NCI-H128 (cell line): ENCODE data around the gene GPX4.

Source experiments
- DNase-seq: peaks from one replicate; lab custom pipeline; 2025; ENCODE audit not compliant: unreplicated experiment; lab: John Stamatoyannopoulos, UW

GPX4 gene

DNA sequence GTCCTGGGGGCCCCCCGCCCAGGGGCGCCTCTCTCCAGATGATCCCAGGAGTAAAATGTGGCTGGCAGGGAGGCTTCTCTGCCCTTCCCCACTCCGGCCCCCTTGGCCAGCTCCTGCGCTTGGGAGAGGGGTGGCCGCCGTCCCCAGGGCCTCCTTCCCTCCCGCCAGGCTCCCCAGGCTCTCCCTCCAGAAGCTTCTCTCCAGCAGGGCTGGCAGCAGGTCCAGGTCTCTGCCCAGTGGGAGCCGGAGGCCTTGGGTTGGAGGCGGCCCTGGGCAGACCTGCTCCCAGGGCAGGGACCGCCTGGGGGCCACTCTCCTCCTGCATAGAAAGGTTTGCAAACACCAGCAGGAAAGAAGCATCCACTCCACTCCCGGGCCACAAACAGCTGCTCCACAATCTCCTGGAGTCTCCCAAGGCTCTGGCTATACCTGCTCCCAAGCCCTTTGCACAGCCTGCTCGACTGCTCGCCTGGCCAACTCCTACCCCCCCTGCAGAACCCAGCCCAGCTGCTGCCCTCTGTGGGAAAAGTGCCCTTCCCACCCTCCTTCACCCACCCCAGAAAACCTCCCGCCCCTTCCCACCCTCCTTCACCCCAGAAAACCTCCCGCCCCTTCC, 44.2 kb downstream of the GPX4 start:
- DNase-seq: no peak

DNA sequence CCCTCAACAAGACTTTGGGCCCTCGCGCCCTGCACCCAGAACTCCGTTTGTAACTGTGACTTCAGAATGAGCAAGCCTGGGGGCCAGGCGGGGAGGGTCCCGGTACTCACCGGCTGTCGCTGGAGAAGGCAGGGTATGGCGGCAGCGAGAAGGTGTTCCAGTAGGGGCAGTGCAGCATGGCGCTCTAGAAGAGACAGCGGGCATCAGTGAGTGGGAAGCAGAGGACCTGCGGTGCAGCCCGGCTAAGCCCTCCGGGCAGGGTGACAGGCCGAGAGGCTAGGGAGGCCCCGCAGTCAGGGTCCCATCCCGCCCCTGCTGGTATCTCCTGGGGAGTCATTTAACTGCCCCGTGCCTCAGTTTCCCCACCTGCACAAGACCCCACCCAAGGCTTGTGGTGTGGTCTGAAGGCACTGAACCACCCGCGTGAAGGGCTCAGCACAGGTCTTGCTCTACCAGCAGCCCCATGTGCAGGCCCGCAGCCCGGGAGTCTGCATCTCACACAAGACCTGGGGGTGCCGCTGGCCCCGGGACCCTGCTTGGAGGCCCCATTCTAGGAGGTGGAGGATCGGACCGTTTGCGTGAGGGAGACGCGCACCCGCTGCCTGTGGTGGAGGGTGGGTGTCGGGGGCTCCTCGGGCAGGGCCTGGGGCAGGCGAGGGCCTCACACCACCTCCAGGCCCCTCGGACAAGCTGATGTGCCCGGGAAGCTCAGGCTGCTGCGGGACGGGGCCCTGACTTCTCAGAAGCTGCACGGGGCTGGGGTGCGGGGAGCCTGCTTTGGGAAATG, 45.7 kb downstream of the GPX4 start:
- DNase-seq: no peak

DNA sequence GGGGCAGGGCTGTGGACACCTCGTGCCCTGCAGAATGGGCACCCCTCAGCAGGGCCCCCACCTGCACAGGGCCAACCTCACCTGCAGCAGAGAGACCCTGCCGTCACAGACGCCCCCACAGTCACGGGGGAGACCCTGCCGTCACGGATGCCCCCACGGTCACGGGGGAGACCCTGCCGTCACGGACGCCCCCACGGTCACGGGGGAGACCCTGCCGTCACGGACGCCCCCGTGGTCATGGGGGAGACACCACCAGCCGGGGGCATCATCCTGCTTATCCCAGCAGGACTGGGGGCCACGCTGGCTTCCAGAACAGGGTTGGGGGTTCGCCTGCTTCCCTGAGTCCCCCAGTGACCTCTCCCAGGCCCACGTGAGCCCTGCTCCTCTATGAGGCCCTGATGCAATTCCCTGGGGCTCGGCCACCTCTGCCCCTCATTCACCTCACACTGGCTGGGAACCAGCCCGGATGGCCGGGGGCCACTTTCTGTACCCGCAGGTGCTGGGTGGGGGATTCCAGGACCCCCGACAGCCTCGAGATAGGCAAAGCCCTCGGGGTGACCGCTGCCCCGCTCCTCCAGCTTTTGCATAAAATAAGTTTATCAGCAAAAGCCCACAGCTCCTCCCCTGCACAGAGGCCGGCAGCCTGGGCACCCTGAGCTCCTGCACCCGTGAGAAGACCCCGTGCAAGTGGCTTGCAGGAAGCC, 46.7 kb downstream of the GPX4 start:
- DNase-seq: no peak

DNA sequence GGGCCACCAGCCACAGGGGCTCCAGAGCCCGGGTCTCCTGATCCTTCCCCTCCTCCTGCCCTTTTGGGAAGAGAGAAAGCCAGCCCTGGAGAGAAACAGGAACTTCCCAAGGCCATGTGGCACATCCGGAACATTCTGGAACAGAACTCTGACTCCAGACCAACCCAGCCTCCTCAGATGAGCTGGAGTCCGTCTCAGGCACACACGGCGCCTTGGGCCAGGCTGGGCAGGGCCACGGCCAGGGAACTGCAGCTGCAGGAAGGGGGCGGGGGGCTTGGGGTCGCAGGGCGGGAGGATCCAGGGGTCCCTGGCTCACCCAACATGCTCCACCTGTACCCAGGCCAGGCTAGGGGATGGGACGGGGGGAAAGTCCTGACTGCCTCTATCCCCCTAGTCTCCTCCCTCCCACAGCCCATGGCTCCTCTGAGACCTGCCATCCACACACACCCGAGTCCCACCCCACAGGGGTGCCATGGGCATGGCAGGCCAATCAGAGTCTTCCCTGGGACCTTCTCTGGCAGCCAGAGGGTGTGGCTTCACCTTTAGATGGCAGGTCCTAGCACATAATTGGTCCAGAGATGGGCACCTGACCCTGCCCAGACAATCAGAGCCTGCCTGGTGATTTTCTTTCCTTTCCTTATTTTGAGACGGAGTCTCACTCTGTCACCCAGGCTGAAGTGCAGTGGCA, 47.4 kb downstream of the GPX4 start:
- DNase-seq: no peak

DNA sequence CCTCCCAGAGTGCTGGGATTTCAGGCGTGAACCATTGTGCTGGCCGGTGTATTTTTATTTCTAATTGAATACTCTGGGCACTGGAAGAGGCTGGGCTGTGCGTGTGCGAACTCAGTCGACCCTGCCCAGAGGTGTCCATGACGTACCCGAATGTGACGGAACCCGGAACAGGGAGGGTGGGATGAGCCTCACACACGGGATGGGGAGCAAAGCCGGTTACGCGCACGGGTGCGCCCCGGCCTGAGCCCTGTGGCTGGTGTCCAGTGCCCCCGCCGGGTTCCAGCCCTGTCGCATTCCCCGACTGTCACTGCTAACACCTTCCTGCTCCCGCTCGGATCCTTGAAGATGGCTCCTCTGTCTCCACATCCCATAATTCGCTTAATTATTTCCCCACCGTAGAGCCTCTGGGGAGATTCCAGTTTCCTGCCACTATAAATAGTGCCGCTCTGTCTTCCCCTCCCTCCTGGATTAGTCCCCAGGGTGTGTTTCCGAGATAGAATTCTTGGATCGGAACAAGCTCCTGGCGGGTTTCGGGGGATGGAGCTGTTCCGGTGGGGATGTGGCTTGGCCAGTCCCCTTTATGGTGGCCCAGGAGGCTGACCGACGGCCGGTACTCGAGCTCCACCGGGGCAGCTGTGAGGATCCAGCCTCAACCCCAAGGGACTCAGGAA, 48.3 kb downstream of the GPX4 start:
- DNase-seq: no peak

DNA sequence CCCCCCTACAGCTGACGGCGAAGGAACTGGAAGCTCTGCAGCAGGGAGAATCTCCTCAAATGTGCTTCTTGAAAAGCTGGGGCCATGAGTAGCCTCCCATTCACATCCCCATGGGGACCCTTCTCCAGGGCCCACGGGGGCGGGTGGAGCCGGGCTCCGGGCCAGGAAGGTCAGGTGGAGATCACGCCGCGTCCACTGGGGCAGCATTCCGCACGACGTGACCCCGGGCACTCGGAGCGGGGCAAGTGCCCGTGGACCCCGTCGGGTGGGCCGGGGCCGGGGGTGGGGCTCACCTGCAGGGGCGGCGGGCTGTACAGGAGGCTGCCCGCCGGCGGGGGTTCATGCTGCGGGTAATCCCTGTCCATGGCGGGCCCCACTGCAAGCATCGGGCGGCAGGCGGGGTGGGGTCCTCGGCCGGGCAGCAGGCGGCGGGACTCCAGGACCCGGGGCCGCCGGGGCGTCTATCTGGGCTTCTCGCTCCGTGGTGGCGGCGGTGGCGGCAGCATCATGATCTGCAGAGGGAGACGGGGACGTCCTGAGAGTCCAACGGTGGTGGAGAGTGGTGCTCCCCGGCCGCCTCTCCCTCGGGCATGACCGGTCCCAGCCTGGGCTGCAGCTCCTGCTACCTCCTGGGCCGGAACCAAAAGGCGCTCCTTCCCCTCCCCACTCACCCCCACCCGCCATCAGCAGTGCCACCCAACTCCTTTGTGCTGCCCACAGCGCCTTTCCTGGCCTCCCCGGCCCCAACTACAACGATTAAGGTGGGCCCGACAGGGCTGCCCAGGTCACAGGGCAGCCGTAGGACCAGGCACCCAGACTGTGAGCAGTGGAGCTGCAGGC, 50.3 kb downstream of the GPX4 start:
- no peak for DNase-seq

DNA sequence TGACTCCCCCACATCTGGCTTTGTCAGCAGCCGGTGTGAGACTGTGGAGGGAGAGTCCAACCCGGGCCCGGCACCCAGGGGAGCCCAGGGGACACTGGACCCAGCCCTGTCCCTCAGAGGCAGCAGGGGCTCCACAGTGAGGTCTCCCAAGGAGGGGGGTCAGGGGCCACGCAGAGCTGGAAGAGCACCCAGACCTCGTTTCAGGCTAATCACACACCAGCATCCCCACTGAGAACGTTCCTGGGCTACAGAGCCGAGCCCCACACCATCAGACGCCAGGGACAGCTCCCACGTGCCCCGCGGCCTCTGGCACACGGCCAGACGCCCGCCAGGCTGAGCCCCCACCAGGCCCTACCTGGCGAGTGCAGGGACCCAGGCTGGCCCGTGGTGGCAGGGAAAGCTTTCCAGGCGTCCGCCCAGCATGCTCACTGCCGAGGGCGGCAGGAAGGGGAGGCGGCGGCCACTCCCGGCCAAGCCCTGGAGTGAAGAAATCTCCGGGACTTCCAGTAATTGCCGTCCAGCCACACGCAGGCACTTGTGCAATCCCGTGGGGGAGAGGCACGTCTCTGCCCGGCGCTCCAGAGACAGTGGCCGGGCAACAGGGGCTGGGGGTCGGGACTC, 51.0 kb downstream of the GPX4 start:
- DNase-seq: no peak

DNA sequence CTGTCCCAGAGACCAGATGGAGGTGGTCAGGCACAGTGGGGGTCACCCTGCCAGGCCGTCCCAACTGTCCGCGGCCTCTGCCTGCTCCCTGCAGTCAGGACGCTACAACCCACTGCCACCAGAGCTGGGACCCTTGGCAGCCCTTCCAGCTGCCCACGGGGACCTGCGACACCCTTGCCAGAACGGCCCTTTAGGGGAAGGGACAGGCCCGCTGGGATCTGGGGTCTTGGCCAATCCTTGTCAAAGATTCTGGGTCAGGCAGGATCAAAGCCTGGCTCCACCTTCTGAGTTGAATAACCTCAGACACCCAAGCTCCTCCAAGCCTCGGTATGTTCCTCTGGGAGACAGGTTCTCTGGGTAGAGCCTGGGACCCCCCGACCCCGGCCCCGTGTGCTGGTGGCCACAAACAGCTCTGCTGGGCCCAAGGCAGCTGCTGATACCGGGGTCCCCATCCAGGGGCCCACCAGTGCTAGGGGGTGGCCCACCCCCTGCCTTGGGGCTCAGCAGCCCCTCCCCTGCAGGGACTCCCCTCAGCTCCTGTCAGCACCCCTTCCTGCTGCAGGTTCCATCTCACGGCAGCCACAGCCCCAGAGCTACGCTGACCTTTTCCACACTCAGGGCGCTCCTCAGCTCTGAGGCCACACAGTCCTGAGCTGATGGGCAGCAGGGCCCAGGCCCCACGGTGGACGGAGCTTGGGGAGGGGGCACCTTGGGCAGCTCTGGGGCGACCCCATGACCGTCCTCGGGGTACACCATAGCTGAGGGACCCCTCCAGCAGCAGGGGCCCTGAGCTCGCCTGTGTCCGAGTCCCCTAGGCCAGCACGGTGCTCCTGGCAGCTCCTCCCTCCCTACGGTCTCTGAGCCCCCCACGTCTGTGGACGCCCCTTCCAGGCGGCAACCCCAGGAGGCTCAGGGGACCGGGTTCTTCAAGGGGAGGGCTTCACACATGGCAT, 51.8 kb downstream of the GPX4 start:
- no peak for DNase-seq
